ENCODE data around the gene ITCH.
A peak's percentile ranks its signal among the peaks of the same experiment; 100 is the strongest.
"Not testable (repeated sequence)": the region's sequence is repeated elsewhere in the genome, so short reads cannot be mapped to it uniquely, and the experiment has no call there.

The ITCH gene

DNA sequence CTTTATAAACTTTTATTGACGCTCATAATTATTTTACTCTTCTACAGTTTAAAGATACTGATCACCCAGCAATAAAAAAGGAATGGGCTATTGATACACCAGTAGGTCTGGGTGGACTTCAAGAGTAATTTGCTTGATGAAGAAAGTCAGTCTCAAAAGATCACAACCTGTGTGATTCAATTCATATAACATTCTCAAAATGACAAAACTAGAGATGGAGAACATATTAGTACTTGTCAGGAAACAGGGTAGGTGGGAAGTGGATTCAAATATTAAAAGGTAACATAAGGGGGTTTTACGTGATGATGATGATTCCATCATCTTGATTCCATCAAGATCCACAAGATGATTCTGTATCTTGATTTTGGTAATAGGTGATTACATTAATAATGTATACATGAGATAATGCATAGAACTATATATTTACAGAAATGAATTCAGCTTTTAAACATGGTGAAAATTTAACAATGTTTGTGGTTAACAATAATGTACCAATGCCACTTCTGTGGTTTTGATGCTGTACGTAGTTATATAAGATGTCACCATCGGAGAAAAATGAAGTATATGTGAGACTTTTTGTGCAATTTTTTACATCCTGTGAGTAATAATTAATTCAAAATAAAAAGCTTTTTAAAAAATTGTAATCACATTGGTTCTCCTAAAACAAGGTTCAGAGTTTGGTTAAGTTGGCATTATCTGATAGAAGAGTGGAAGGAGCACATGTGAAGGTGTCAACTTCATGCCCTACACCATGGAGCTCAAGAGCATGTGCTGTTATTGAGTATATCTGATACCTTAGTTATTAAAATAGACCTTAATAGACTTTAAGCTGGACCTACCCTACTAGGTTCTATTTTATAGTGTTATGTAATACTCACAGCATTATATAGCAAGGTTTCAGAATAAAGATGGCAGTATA is 86.9 kb downstream of the ITCH start:
- no peak for DNase-seq (ENCODE audit: low read depth in 4 of 4, low spot score in 1 of 4)

DNA sequence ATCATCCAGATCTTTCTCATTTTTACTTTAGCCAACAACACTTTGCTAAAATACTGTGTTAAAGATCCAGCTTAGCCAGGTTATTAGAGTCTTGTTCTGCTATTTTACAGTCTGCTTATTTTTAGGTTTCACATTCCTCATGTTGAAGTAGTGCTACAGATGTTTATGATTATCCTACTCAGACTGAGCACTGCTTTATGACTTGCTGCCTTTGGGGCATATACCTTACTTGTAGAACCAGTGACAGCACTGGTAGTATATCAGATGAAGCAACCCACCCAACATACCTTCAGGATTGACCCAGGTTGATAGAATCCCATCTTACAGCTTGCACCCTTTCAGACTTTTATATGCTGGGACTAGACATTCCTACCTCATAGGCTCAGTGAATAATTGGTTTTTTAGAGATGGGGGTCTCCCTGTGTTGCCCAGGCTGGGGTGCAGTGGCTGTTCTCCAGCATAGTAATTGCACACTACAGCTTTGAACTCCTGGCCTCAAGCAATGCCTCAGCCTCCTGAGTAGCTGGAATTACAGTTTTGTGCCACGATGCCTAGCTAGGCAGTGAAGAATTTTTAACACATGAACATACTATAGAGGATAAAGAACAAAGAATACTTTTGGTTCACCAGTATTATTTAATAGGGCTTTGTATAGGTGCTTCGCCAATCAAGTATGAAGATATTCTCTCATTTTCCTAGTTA is 89.4 kb downstream of the ITCH start:
- DNase-seq (ENCODE audit: low read depth in 4 of 4, low spot score in 1 of 4) = no peak

DNA sequence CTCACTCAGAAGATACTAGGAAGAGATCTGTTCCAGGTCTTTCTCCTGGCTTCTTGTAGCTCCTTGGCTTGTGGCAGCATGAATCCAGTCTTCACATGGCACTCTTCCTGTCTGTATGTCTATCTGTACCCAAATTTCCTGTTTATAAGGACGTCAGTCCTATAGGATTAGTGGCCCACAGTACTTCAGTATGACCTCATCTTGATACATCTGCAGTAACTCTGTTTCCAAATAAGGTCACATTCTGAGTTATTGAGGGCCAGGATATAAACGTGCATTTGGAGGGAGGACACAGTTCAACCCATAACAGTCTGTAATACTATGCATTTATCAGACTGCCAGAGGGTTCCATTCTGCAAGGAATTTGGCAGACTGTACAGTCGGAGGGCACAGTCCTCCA is 95.6 kb downstream of the ITCH start:
- no peak for DNase-seq (ENCODE audit: low read depth in 4 of 4, low spot score in 1 of 4)

DNA sequence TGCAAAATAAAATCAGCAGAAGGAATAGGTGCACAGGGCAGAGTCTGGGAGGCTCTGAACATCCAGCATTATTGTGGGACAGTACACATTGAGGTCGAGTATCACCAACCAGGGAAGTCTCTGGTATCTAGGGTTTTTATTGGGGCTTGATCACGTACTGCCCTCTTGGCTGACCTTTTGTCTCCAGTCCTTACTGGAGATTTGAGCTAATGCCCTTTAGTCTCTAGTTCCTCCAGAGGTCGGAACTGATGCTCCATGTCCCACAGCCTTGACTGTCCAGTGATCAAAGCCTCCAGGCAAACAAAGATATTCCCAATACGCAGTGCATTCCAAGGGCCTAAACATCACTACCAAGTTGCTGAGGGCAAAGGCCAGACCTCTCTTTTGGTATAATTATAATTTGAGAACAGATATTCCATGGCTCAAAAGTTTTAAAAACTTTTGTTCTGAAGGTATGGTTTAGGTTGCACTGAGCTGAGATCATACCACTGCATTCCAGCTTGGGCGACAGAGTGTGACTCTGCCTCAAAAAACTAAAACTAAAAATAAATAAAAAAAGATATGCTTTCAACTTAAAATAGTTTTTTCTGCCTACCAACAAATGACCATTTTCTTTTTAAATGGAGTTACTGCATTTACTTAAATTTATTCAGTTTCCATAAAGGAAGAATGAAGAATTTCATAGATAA is 96.3 kb downstream of the ITCH start:
- no peak for DNase-seq (ENCODE audit: low read depth in 4 of 4, low spot score in 1 of 4)

DNA sequence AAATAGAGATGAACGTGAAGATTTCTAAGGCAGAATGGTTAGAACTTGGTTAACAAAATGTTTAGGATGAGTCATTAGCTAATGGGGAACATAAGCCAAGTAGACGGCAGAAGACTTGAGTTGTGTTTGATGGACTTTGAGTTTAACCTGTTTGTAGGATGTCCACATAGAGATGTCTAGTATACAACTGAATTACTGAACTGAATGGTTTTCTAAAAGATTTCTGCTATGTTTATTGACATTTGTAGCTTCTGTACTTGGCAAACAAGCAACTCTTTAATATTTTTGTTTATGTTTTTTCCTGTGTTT is 98.7 kb downstream of the ITCH start:
- DNase-seq (ENCODE audit: low read depth in 4 of 4, low spot score in 1 of 4) = no peak

DNA sequence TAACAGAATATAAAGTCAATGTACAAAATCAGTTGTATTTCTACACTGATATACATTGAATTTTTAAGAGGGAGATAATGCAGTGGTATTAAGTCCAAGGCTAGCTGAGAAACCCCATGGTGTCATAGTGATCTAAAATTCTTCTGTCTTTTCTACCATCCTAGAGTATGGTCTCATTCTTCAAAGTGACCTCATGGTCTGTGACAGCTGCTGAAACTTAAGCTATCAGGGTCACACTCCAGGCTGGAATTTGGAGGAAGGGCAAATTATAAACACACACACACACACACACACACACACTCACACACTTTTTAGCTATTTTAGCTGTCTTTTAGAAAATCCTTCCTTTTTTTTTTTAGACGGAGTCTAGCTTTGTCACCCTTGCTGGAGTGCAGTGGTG is 105.9 kb downstream of the ITCH start:
- DNase-seq (ENCODE audit: low read depth in 4 of 4, low spot score in 1 of 4) = no peak

DNA sequence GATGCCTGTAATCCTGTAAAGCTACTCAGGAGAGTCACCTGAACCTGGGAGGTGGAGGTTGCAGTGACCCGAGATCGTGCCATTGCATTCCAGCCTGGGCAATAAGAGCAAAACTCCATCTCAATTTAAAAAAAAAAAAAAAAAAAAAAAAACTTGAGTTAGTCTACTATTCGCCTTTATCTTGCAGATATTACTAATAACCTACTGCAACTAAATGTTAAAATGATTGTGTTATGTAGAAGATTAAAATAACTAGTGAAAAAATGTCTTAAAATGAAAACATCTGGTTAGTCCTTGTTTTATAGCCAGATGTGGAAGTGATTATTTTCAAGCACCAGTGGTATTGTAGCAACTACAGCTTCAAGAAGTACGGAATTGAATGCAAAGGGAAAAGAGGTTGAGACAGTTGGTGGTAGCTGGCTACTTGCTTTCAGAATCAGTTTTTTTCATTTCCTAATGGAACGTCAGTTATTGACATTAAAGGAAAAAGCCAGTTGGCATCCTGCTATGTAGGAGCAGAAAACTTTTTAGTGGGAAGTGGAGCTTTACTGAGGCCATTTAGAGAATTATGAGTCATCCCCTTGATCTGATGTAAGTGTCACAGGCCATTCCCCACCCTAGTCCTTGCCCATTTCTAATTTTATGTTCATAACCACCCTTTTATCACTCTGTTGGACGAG is 109.3 kb downstream of the ITCH start:
- no peak for DNase-seq (ENCODE audit: low read depth in 4 of 4, low spot score in 1 of 4)

DNA sequence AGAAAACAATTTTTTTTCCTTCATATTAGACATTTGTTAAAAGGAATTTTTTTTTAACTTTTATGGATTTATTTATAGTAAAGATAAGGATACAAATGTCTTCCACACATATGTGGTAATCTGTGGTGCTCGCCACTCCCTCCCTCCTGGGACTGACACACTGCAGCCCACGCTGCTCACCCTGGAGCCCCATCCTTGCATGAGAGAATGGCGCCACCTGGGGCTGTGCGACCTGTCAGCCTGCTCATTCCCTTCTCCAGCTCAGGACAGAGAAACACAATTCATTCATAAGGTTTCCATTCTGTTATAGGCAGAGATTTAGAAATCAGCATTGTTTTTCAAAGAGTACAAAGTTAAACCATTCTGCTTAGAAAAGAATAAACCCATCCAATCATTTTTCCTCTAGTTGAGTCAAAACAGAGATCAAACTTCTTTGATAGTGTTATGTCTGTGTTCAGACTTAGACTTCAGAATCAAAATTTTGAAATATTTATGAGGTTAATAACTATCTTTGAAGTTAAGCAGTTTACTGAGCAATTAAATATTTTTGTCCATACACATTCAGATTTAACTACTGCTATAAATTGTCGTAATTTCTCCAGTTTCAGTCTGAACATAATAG is 110.3 kb downstream of the ITCH start:
- DNase-seq (ENCODE audit: low read depth in 4 of 4, low spot score in 1 of 4) = peak in 1 of 4 experiments; percentile 7

DNA sequence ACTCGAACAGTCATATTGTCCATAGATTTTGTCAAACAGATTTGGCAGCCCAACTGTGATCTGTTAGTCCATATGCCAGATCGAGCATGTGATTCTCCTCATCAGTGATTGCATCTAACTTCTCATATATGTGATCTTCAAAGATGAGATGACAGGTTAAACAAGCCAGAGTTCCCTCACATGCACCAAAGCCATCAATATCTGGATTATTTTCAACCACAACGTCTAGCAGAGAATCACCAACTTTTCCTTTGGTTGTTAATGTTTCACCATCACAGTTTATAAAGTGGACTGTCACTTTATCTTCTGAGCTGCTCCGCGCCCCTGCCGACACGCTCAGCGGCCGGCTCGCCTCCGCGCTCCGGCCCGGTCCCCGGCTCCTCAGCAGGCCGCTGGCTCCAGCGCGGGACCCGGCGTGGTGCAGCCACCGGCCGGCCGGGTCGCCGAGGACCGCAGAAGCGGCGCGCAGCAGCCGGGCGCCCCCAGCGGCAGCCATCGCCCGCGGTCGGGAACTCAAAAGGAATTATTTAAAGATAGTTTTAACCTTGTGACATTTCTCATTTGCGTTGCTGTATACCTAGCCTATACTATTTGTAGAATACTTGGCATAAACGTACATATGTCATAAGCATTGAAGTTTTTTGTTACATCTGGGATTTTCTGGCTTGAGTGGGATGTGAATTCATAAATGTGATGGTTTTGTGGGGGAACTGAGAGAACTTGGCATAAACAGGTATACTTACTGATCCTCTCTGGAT is 113.1 kb downstream of the ITCH start:
- DNase-seq (ENCODE audit: low read depth in 4 of 4, low spot score in 1 of 4) = peak in 2 of 4 experiments; percentile 7 to 15

DNA sequence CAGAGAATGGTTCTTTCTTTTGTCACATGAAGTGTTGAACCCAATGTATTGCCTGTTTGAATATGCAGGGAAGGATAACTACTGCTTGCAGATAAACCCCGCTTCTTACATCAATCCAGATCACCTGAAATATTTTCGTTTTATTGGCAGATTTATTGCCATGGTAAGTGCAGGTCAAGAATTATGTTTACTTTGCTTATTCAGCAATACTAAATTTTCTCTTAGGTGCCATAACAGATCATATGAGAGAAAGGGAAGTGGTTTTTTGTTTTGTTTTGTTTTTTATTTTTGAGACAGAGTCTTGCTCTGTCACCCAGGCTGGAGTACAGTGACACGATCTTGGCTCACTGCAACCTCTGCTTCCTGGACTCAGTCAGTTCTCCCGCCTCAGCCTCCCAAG is 116.6 kb downstream of the ITCH start:
- no peak for DNase-seq (ENCODE audit: low read depth in 4 of 4, low spot score in 1 of 4)

DNA sequence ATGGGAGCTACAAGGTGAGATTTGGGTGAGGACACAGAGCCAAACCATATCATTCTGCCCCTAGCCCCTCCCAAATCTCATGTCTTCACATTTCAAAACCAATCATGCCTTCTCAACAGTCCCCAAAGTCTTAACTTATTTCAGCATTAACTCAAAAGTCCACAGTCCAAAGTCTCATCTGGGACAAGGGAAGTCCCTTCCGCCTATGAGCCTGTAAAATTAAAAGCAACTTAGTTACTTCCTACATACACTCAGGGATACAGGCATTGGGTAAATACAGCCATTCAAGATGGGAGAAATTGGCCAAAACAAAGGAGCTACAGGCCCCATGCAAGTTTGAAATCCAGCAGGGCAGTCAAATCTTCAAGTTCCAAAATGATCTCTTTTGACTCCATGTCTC is 119.1 kb downstream of the ITCH start:
- DNase-seq (ENCODE audit: low read depth in 4 of 4, low spot score in 1 of 4) = not testable (repeated sequence)

DNA sequence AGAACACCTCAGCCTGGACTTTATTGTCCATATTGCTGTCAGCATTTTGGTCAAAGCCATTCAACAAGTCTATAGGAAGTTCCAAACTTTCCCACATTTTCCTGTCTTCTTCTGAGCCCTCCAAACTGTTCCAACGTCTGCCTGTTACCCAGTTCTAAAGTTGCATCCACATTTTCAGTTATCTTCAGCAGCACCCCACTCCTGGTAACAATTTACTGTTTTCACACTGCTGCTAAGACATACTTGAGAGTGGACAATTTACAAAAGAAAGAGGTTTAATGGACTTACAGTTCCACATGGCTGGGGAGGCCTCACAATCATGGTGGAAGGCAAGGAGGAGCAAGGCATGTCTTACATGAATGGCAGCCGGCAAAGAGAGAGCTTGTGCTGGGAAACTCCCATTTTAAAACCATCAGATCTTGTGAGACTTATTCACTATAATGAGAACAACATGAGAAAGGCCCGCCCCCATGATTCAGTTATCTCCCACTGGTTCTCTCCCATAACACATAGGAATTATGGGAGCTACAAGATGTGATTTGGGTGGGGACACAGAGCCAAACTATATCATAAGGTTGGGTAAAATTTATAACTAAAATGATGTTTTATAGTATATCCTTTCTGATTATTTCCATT is 120.6 kb downstream of the ITCH start:
- DNase-seq (ENCODE audit: low read depth in 4 of 4, low spot score in 1 of 4) = not testable (repeated sequence)

DNA sequence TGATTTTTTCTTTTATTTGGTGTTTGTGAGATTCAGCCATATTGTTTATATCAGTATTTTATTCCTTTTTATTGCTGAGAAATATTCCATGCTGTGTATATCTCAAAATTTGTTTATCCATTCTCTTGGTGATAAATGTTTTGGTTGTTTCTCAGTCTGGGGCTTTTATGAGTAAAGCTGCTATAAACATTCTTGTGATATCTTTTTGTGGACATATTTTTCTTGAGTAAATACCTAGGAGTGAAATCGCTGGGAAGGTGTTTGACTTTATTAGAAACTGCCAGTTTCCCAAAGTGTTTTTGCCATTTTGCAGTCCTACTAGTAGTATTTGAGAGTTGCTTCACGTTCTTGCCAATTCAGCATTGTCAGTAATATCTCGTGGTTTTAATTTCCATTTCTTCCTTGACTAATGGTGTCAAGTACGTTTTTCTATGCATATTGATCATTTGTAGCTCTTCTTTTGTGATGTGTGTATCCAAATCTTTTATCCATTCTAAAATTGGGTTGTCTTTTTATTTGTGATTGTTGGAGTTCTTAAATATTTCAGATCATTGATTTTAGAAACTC is 122.1 kb downstream of the ITCH start:
- no peak for DNase-seq (ENCODE audit: low read depth in 4 of 4, low spot score in 1 of 4)

DNA sequence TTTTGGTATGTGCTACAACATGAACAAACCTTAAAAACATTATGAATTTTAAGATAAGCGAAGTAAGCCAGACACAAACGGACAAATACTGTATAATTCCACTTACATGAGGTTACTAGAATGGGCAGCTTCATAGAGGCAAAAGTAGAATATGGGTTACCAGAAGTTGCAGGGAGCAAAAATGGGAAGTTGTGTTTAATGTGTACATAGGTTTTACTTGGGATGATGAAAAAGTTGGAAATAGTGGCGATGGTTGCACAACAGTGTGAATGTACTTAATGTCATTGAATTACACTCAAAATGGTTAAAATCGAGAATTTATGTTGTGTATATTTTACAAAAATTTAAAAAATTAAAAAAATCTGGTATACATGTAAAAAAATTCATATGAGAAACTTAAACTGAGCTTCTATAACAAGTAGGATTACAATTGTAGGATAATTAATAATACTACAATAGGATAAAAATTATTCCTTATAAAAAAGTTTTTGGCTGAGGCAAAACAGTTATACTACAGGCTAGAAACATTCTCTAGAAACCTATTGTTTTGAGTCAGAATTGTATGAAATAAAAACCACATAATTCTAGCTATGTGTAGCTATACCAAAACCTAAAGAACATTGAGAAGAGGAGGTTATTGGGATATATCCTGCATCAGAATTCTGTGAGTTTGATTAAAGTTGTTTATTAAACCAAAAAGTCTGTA is 128.3 kb downstream of the ITCH start:
- no peak for DNase-seq (ENCODE audit: low read depth in 4 of 4, low spot score in 1 of 4)

DNA sequence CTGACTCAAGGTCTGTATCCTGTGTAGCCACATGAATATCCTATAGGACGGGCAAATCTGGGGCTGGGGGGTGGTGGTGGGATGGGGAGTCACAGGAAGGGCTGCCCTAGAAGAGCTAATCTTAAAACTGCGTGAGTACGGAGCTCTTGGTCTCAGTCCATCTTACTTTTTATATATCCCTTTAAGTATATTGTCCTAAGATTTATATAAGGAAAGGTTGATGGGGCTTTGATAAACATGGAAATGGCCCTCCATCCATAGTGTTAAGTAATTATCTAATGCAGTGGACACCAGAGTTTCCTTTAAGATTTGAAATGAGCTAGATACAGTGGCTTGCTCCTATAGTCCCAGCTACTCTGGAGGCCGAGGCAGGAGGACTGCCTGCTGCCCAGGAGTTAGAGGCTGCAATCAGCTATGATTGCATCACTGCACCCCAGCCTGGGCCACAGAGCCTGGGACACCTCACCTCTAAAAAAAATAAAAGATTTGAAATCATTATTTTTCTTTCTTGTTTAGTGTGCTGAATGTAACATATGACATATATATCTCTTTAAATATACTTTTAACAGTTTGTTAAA is 128.9 kb downstream of the ITCH start:
- DNase-seq (ENCODE audit: low read depth in 4 of 4, low spot score in 1 of 4) = no peak

DNA sequence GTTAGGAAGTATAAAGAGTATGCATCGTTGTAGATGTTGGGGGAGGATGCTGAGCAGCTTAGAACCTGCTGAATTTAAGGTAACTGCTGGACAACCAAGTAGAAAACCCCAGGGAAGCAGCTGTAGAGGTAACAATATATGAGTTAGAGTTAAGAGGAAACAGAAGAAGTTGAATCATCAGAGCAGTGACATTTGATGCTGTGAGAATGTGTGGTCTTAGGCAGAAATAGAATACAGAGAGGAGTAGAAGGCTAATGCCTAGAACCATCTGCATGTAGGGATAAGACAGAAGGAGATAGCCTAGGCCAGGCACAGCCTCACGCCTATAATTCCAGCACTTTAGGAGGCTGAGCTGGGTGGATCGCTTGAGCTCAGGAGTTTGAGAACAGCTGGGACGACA is 130.6 kb downstream of the ITCH start:
- DNase-seq (ENCODE audit: low read depth in 4 of 4, low spot score in 1 of 4) = no peak

DNA sequence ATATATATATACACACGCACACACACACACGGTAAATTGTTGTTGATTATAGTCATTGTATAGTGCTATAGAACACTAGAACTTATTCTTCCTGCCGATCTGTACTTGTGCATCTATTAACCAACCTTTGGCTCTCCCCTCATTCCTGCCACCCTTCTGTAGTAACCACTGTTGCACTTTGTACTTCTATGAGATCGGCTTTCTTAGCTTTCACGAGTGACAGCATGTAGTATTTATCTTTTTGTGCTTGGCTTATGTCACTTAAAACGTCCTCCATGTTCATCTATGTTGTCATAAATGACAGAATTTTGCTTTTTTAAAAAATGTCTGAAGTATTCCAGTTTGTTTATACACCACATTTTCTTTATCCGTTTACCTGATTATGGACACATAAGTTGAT is 132.2 kb downstream of the ITCH start:
- DNase-seq (ENCODE audit: low read depth in 4 of 4, low spot score in 1 of 4) = no peak

DNA sequence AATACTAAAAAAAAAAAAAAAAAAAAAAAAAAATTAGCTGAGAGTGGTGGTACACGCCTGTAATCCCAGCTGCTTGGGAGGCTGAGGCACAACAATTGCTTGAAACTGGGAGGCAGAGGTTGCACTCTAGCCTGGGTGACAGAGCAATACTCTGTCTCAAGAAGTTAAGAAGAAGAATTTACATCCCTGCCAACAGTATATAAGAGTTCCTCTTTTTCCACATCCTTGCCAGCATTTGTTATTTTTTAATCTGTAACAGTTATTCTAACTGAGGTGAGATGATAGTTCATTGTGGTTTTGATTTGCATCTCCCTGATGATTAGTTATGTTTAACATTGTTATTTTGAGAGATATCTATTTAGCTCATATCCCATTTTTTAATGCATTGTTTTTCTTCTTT is 132.8 kb downstream of the ITCH start:
- DNase-seq (ENCODE audit: low read depth in 4 of 4, low spot score in 1 of 4) = no peak

DNA sequence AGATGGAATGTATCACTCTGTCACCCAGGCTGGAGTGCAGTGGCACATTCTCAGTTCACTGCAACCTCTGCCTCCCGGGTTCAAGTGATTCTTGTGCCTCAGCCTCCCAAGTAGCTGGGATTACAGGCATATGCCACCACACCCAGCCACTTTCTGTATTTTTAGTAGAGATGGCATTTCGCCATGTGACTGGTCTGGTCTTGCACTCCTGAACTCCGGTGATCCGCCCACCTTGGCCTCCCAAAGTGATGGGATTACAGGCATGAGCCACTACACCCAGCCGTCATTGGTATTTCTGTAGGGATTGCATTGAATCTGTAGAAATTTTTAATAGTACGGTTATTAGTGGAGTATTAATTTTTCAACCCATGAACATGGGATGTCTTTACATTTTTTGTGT is 134.5 kb downstream of the ITCH start:
- DNase-seq (ENCODE audit: low read depth in 4 of 4, low spot score in 1 of 4) = not testable (repeated sequence)
